Thymus (tissue), 11 donors: Measurements from ENCODE around the gene PRKG1. TPM values are rescaled to one million over a fixed set of nuclear protein-coding genes. Genes with fewer than 3 reads are reported as not detected.
"Not testable (repeated sequence)": the region's sequence is repeated elsewhere in the genome, so short reads cannot be mapped to it uniquely, and the experiment has no call there.

Source experiments
- DNase-seq, 9 donors: peaks; one replicate each; pipeline ENCODE4 v3.0.0-alpha.2; 2013; ENCODE audit warnings: low spot score in 9 of 9, low read depth in 6 of 9, missing footprints in 1 of 9
- H3K27ac ChIP-seq, 2 donors: one replicate each; pipeline ENCODE4 v1.5.1; 2013; ENCODE audit warnings: control low read depth in 1 of 2, low read depth in 1 of 2, low read length in 1 of 2, mild to moderate bottlenecking in 1 of 2, moderate library complexity in 1 of 2
- H3K27me3 ChIP-seq, 2 donors: one replicate each; pipeline ENCODE4 v1.5.1; 2013; ENCODE audit warnings: low read length in 1 of 2; ENCODE audit not compliant: control insufficient read depth in 2 of 2, insufficient read depth in 1 of 2
- H3K36me3 ChIP-seq, 2 donors: one replicate each; pipeline ENCODE4 v1.5.1; 2013; ENCODE audit warnings: low read length in 1 of 2, mild to moderate bottlenecking in 1 of 2, moderate library complexity in 1 of 2; ENCODE audit not compliant: control insufficient read depth in 2 of 2, insufficient read depth in 2 of 2
- H3K4me1 ChIP-seq, 2 donors: one replicate each; pipeline ENCODE4 v1.5.1; 2013; ENCODE audit warnings: low read length in 2 of 2; ENCODE audit not compliant: control insufficient read depth in 2 of 2, insufficient read depth in 2 of 2
- H3K4me3 ChIP-seq, 2 donors: one replicate each; pipeline ENCODE4 v1.5.1; 2013; ENCODE audit warnings: low read length in 2 of 2, control low read depth in 1 of 2, mild to moderate bottlenecking in 1 of 2
- H3K9me3 ChIP-seq, 2 donors: one replicate each; pipeline ENCODE4 v1.5.1; 2013; ENCODE audit warnings: low read length in 1 of 2, mild to moderate bottlenecking in 1 of 2; ENCODE audit not compliant: control insufficient read depth in 2 of 2, insufficient read depth in 1 of 2
- WGBS: extraction: QIAGEN DNeasy Blood & Tissue Kit; methylation state at CpG from one replicate; pipeline ENCODE4 v1.1.7; 2013; 5-methylcytosine and 5-hydroxymethylcytosine counted together
- polyA plus RNA-seq: library from polyadenylated mRNA; stranded (reverse); fragments of 200-250 nt; gene quantifications from one replicate; pipeline ENCODE4 v1.2.3, GENCODE V29; 2013
- total RNA-seq: library from RNA; stranded (reverse); fragments of 120-200 nt; gene quantifications from one replicate; pipeline ENCODE4 v1.2.4, GENCODE V29; 2013
- donor health status: healthy.

The PRKG1 gene
- total and polyA plus RNA-seq, 2 donors: 2.5 to 7.4 TPM

GRCh38 chr10:51251110-51251509, 176.8 kb downstream of the PRKG1 start:
- Histone ChIP-seq H3K36me3 (no peaks in the 10 kb centered on the region), H3K9me3 (no peaks in the 10 kb centered on the region), H3K27ac (no peak overlapping the region), H3K4me1 (no peaks in the 10 kb centered on the region), H3K4me3 (no peak overlapping the region), H3K27me3 (no peaks in the 10 kb centered on the region)
- 49% methylated on average over 1 of the region's 1 CpG for WGBS
- DNase-seq: no peak

GRCh38 chr10:51255381-51255780, 181.1 kb downstream of the PRKG1 start:
- WGBS: 78% methylated on average over 4 of the region's 4 CpGs
- no peaks in the 10 kb centered on the region for H3K27me3 ChIP-seq
- no peak overlapping the region for H3K4me3 ChIP-seq
- H3K36me3 ChIP-seq: no peaks in the 10 kb centered on the region
- H3K27ac ChIP-seq: no peak overlapping the region
- H3K9me3 ChIP-seq: no peaks in the 10 kb centered on the region
- no peaks in the 10 kb centered on the region for H3K4me1 ChIP-seq
- no peak for DNase-seq

DNA sequence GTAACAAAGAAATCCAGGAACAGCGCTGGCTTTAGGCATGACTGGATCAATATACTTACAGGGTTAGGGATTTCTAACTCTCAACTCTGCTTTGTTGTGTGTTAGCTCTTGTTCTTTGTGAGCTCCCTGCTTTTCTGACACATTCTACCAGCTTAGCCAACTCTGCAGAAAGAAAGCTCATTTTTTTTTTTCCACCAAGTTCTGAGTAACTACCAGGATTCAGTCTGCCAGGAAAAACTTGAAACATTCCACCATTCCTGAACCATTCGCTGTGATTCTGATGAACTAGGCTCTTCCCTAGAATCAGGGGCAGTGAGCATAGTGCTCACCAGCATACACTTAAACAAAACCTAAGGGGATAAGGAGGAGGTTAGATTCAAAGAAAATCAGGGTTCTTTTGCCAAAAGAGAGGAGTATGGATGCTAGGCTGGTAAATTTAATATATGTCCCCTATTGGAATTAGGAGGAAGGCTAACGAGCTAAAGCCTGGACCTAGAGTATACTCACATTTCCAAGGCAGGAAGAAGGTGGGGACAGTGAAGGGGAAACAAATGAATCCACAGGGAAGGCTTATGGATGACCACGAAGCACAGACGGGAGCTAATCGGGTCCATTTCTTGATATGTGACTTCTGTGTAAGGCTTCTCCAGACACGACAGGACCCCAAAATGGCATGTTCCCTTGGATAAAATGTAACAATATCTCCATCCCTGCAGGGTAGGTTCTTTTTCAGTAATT, 183.4 kb downstream of the PRKG1 start:
- no peak overlapping the region for H3K27ac ChIP-seq
- no peaks in the 10 kb centered on the region for H3K4me1 ChIP-seq
- DNase-seq: no peak
- no peaks in the 10 kb centered on the region for H3K9me3 ChIP-seq
- no peaks in the 10 kb centered on the region for H3K27me3 ChIP-seq
- no peaks in the 10 kb centered on the region for H3K36me3 ChIP-seq
- 94% methylated on average over 7 of the region's 7 CpGs for WGBS
- no peak overlapping the region for H3K4me3 ChIP-seq

DNA sequence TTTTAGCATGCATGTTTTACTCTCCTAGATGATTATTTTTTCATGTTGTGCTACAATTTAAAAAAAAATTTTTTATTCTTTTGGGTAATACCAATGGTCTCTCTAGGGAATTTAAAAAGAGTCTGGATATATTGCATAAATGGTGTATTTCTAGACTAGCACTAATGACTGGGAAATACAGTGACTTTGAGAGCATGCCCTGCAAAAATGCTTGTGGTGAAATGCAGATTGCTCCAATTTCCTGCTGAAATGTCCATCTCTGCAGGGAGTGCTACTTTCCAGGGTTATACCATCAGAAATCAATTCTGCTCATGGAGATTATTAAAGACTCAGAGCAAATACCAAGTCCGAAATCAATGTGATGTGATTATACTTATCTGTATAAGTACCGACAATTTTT, 186.1 kb downstream of the PRKG1 start:
- H3K27ac ChIP-seq: no peak overlapping the region
- 95% methylated on average over 2 of the region's 2 CpGs for WGBS

GRCh38 chr10:51266496-51266895, 192.2 kb downstream of the PRKG1 start:
- no peak overlapping the region for H3K4me3 ChIP-seq
- WGBS: 97% methylated on average over 3 of the region's 3 CpGs
- H3K4me1 ChIP-seq: no peaks in the 10 kb centered on the region
- no peak for DNase-seq
- H3K36me3 ChIP-seq: no peaks in the 10 kb centered on the region
- no peaks in the 10 kb centered on the region for H3K9me3 ChIP-seq
- H3K27ac ChIP-seq: no peak overlapping the region
- H3K27me3 ChIP-seq: no peaks in the 10 kb centered on the region

More for the DNA sequence above, 186.1 kb downstream of the PRKG1 start:
- Histone ChIP-seq H3K4me1 (no peaks in the 10 kb centered on the region), H3K4me3 (no peak overlapping the region), H3K36me3 (no peaks in the 10 kb centered on the region), H3K27me3 (no peaks in the 10 kb centered on the region), H3K9me3 (no peaks in the 10 kb centered on the region)
- DNase-seq: no peak

GRCh38 chr10:51267980-51268570, 193.8 kb downstream of the PRKG1 start:
- WGBS: 95% methylated on average over 8 of the region's 8 CpGs
- not testable (repeated sequence) for H3K4me3 ChIP-seq, H3K4me1 ChIP-seq, DNase-seq, H3K27me3 ChIP-seq, H3K36me3 ChIP-seq, H3K9me3 ChIP-seq, H3K27ac ChIP-seq

DNA sequence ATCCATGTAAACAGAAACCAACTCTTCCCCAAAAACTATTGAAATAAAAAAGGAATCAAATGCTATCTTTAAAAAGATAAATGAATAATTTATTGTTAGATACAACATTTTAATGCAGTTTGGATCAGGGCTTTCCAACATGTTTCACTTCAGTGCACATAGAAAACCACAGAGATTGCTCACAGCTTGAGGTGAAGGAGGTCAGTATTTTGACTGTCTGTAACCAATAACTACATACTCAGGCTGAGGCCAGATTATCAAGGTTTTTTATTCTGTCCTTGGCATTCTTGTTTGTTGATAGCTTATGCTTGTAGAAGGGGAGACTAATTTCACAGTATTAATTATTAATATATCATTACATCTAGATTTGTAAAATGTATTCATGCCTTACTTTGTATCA, 195.5 kb downstream of the PRKG1 start:
- Histone ChIP-seq H3K9me3 (no peaks in the 10 kb centered on the region), H3K27me3 (no peaks in the 10 kb centered on the region), H3K4me1 (no peaks in the 10 kb centered on the region), H3K36me3 (no peaks in the 10 kb centered on the region), H3K4me3 (no peak overlapping the region), H3K27ac (no peak overlapping the region)
- DNase-seq: no peak

- Histone ChIP-seq H3K9me3 (no peaks in the 10 kb centered on the region), H3K4me3 (no peak overlapping the region), H3K4me1 (no peaks in the 10 kb centered on the region), H3K27me3 (no peaks in the 10 kb centered on the region), H3K27ac (no peak overlapping the region), H3K36me3 (no peaks in the 10 kb centered on the region)
- DNase-seq: no peak
- WGBS: 93% methylated on average over 2 of the region's 2 CpGs
Observed at GRCh38 chr10:51270936-51271530, 196.7 kb downstream of the PRKG1 start.

DNA sequence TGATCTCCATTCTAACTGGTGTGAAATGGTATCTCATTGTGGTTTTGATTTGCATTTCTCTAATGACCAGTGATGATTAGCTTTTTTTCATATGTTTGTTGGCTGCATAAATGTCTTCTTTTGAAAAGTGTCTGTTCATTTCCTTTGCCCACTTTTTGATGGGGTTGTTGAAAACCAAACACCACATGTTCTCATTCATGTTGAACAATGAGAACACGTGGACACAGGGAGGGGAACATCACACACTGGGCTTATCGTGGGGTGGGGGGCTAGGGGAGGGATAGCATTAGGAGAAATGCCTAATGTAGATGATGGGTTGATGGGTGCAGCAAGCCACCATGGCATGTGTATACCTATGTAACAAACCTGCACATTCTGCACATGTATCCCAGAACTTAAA, 197.8 kb downstream of the PRKG1 start:
- H3K36me3 ChIP-seq, H3K9me3 ChIP-seq, H3K4me3 ChIP-seq, H3K4me1 ChIP-seq, DNase-seq, H3K27ac ChIP-seq, H3K27me3 ChIP-seq: not testable (repeated sequence)
- 90% methylated on average over 2 of the region's 2 CpGs for WGBS
